Fibroblast of skin of abdomen (primary cell): ENCODE measurements around the gene BCL2L13. TPM values are rescaled to one million over a fixed set of nuclear protein-coding genes. Genes with fewer than 3 reads are reported as not detected.

ENCODE experiments used
- DNase-seq: peaks from one replicate; pipeline ENCODE4 v3.0.0-alpha.2; 2013
- polyA plus RNA-seq, 2 experiments: library from polyadenylated mRNA; unstranded; fragments of 120-200 nt; gene quantifications; one replicate each; pipeline ENCODE4 v1.2.1, GENCODE V29; 2013; ENCODE audit not compliant: insufficient read length in 2 of 2

BCL2L13 gene, protein sequence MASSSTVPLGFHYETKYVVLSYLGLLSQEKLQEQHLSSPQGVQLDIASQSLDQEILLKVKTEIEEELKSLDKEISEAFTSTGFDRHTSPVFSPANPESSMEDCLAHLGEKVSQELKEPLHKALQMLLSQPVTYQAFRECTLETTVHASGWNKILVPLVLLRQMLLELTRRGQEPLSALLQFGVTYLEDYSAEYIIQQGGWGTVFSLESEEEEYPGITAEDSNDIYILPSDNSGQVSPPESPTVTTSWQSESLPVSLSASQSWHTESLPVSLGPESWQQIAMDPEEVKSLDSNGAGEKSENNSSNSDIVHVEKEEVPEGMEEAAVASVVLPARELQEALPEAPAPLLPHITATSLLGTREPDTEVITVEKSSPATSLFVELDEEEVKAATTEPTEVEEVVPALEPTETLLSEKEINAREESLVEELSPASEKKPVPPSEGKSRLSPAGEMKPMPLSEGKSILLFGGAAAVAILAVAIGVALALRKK
- polyA plus RNA-seq (2013, experiment 1 of 2; ENCODE audit: insufficient read length): 36.0 TPM
- 35.1 TPM for polyA plus RNA-seq (2013, experiment 2 of 2; ENCODE audit: insufficient read length)

DNA sequence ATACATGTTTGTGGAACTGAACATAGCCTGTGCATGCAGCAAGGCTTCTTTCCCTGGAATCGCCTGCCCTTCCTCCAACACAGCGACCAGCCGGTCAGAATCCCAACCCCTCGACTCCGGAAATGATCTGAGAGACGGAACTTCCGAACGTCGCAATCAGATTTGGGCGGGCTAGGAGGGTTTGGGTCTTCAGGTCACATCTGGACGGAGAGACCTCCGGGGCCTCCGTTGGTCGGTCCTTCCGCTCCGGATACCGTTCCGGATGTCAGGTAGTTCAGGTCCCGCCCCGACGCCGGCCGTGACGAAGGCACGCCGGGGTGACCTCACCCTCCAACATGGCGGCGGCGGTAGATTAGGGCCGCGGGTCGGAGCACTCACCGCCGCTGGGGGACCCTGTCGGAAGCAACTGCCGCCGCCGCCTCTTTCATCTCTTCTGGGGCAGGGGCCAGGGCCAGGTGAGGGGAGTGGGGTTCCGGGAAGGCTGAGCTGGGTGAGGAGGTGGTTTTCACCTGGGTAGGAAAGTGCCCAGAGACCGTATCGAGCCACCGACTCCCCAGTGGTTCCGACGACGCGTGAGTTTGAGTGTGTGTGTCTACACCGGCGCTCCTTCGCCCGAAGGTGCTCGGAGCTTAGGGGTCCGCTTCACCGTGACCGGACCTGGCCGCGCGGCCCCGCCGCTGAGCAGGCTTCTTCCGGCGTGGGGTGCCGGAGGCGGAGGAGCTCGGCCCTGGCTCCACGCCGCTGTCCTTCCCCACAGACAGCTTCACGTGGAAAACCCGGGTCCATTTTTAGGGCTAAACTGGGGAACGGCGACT lies at the start of gene BCL2L13:
BCL2L13 (plus strand) TSS at position 326 of the 815 bp plus-strand sequence. CDS start 16,955 bp downstream, outside the sequence.
- DNase-seq: peak; percentile 87

DNA sequence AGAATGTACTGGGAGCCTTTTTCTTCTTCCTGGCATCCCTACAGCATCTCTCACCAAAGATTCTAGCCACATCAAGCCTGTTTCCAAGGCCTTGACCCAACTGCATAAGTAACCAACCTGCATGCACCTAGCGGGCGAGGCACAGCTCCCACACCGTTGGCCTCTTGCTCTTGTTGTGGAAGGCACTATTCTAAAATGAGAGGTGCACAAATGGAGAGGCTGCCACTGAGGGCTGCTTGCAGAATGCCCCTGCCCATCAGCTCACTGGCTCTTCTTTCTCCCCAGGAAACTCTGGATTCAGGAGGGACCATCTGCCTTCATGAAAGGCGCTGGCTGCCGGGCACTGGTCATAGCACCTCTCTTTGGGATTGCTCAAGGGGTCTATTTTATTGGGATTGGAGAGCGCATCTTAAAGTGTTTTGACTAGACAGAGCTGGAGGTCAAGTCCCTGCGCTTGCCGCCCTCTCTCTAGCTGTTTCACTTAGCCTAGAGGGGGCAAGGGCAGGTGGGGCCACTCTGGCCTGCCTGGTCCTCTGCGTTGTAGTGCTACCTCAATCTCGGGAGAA lies 48.7 kb upstream of the BCL2L13 start:
- no peak for DNase-seq

DNA sequence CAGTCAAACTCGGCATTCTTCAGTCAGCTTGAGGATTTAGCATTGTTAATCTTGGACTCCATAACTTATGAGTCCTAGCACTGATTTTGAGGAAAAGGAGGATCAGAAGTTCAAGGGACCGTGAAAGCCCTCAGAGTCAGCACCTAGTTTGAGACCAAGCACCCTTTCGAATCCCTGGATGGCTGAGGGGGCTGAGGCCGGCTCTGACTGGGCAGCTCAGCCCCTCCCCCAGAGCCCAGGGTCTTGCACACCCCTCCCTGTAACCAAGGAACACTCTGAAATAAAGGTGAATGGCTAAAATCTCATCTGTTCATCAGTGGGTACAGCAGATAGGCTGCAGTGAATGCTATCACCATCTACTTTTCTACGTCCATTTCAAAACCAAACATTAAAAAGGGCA lies 48.0 kb upstream of the BCL2L13 start:
- no peak for DNase-seq

DNA sequence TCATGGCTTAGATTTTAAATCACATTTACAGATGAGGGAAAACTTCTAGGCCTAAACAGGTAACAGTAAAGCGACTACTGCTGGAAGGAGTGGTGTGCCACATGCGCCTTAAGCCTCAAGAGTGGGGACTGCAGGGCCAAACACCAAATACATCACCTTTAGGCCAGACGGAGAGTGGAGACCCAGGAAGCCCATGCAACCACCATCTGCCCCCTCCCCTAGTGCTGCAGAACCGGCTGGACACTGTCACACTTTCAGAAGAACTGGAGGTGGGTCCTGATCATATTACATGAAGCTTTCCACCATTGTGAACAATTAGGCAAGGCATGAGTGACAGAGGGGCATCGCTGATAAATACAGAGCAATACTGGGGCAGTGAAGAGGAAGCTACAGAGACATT lies 46.4 kb upstream of the BCL2L13 start:
- no peak for DNase-seq

DNA sequence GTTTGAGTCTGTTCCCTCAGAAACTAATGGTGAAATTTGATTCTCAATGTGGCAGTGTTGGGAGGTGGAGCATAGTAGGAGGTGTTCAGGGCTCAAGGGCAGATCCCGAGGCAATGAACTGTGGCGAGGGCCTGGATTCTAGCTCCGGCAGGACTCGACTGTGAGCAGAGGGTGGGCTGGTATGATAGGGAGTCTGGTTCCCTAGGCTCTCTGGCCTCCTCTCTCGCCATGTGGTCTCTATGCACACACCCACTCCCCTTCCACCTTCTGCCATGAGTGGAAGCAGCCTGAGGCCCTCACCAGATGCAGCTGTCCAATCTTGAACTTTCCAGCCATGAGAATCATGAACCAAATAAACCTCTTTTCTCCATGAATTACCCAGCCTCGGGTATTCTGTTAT lies 42.3 kb upstream of the BCL2L13 start:
- DNase-seq: no peak

DNA sequence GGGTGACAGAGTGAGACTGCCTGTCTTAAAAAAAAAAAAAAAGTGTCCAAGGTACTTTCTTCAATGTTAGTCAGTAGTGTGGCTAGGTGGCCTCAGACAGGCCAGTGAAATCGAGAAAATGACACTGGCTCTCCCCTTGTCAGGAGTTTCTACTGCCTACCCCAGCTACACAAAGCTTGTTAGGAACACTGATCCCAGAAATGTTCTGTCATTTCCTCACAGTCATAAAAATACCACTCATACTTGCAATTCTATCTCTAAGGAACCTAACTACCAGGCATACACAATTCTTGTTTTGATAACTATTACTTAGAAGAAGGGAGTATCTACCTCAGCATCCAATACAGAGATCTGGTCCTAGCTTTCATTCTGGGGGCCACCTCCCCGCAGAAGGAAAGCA lies 41.3 kb upstream of the BCL2L13 start:
- DNase-seq: peak; percentile 17

DNA sequence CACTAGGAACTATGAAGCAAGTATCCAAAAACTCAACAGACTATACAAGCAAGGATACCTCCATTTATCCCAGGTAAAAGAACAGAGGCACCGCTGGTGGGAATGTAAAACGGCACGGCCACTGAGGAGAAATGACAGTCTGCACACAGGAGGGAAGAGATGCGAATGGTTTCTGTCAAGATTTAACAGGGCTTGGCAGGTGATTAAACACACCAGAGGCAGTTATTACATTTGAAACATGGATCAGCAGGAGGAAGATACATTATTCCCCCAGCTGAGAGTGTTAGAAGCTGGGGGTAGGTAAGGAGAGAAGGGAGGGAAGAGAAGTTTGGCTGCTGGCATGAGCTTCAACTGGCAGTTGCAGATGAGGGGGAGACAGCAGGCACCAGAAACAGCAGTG lies 40.2 kb upstream of the BCL2L13 start:
- no peak for DNase-seq

DNA sequence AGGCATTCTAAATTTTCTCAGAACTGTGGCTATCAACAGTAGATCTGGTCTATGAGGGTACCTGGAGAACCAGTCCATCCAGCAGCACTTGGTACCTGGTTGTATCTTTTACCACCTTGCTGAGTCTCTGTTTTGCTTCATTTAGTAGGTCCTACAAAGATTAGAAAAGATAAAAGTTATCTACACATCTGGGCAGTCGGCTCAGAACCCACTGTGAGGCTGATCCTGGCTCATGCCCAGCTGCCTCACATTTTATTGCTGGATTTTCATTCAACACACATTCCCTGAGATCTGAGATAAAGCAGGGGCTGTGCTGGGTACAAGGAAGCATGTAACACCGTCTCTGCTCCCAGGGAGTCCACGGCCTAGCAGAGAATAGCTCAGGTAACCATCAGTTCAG lies 37.5 kb upstream of the BCL2L13 start:
- DNase-seq: no peak

DNA sequence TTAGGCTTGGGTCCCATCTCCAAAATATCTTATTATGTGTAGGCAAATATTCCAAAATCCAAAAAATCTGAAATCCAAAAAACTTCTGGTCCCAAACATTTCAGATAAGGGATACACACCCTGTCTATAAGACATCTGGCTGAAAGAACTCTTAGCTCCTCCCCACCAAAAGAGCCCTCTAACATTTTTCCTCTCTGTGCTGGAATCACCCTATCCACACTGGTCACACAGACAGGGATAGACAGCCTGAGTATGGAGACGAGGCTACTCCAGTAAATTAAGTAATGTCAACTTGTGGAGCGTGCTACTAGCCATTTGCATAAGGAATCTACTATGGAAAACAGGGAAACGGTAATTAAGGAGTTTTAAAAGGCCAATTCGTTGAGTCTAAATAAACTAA lies 34.9 kb upstream of the BCL2L13 start:
- no peak for DNase-seq

DNA sequence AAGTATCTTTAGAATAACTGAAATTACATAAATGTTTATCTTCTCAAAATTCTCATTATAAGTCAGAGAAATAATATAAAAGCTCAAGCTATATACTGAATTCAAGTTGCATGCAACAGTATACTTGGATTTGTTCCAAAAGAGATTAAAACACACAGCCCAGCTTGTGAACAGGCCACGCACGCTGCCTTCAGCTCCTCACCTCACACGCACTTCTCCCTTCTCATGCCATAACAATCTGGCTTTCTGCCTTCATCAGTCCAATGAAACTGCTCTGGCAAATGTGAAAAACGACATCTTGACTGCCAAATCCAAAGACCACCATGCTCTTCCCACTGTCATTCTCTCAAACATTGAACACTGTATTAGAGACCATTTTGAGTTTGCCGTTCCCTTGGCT lies 32.1 kb upstream of the BCL2L13 start:
- DNase-seq: peak; percentile 56

DNA sequence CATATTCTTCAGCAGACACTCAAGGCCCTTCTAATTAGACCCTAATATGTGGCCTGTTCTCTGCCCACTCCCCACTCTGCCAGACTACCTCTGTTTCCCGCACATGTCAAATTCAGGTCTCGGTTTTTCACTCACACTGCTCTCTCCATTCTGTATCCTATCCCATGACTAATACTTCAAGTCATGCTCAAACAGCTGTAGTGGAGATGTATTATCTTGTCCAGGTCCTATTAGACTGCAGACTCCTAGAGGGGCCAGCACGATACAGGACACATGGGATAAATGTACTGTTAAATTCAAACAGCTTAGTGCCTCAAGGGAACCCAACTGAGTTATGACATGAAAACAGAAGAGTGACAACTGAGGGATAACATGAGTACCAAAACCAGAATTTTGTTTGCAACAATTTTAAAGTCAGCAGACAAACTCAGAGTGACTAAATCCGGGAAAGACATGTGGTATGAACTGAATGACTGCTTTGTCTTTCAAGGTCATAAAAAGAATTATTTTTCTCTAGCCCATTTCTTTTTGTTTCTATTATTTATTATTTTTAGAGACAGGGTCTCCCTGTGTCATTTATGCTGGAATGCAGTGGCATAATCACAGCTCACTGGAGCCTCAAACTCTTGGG lies 30.6 kb upstream of the BCL2L13 start:
- DNase-seq: no peak

DNA sequence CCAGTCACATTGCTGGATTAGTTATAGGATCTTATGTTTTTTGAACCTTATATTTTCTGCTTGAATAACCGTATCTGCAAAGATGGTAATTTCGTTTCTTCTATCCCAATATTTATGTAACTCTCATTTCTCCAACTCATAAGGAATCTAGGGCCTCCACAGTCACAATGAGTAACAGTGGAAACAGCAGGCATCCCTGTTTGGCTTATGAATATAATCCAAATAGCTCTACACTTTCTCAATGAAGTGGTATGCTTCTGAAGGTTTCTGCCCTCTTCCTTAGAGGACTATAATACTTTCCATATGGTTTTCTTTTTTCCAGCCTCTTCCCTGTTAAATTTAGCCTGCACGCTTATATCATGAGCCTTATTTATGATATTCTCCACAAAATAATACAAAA lies 26.5 kb upstream of the BCL2L13 start:
- peak; percentile 12 for DNase-seq

DNA sequence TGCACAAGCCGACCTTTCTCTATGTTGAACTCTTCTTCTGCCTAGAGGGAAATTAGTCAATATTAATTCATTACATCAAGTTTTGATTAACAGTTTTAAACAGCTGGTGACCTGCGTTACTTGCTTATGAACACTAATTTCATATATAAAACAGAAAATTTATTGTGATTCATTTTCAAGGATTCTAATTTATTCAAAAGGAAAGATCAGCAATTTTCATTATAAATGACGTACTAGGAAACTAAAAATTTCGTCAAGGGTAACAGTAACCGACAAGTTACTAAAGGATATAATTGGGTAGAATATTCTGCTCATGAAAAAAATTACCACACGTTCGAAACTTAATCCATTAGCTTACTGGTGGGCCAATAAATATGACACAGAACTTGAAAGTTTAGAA lies 25.3 kb upstream of the BCL2L13 start:
- no peak for DNase-seq

DNA sequence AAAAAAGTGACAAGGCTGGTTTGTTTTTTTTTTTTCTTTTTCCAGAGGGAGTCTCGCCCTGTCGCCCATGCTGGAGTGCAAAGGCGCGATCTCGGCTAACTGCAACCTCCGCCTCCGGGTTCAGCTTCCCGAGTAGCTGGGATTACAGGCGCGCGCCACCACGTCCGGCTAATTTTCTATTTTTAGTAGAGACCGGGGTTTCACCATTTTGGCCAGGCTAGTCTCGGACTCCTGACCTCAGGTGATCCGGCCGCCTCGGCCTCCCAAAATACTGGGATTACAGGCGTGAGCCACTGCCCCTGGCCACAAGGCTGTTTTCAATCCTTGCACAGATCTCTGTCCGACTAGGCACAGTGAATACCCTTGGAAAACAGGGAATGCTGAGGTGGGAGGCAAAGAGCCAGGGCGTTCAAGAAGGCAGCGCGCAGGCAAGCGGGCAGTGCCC lies 10.6 kb upstream of the BCL2L13 start:
- DNase-seq: no peak

DNA sequence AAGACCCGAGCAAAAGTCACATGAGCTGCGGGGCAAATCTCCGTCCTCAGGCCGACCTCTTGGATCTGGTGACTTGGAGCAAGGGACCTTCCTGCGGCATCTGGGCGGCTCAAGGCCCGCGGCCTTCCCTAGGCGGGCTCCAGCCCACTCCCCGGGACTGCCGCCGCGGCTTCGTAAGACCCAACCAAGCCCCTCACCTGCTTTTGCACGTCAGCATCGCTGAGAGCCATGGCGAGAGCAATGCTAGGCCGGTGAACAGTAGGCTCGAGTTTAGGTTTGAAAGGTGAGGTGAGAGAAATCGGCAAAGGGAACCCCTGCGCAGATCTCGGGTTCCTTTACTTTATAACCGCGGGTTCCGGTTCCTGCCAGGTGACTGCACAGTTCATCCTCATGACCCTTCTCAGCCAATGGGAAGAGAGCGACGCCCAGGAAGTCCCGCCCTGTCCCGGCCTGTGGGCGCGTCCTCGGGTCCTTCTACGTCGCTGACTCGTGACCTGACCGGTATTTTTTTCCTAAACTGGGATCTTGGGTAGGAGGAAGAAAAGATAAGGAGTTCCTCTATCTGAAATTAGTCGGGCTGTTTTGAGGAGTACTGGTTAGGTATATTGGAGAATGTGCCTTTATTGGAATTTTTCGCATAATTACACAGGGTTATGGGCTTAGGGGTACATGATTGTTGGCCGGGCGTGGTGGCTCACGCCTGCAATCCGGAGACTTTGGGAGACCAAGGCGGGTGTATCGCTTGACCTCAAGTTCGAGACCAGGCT lies 10.0 kb upstream of the BCL2L13 start, which contains the start of gene ATP6V1E1:
ATP6V1E1 (minus strand) TSS at position 344 of the 767 bp plus-strand sequence; CDS start at position 230, 114 bp downstream.
- peak; percentile 94 for DNase-seq

DNA sequence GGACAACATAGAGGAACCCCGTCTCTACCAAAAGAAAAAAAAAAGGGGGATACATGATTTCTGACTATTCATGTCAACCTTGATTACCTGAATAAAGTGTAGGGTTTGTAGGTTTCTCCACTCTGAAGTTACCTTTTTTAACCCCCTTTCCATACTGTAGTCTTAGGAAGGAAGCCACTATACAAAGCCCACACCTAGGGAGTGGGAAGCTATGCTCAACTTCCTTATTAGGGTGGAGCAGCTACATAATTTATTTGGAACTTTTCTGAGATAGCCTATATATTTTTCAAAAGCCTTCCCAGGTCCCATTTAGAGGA lies 9.4 kb upstream of the BCL2L13 start:
- no peak for DNase-seq

DNA sequence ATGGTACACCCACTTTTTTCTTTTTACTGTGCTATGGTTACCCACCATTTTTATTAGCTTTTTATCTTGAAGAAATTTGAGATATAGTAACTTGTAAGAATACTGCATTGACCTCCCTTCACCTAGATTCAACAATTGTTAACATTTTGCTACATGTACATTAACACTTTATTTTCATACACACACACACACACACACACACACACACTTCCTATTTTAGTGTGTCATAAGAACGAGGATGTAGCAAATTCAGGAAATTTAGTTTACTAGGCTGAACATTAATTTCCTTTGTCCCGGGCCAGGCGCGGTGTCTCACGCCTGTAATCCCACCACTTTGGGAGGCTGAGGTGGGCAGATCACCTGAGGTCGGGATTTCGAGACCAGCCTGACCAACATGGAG lies 8.9 kb upstream of the BCL2L13 start:
- no peak for DNase-seq

DNA sequence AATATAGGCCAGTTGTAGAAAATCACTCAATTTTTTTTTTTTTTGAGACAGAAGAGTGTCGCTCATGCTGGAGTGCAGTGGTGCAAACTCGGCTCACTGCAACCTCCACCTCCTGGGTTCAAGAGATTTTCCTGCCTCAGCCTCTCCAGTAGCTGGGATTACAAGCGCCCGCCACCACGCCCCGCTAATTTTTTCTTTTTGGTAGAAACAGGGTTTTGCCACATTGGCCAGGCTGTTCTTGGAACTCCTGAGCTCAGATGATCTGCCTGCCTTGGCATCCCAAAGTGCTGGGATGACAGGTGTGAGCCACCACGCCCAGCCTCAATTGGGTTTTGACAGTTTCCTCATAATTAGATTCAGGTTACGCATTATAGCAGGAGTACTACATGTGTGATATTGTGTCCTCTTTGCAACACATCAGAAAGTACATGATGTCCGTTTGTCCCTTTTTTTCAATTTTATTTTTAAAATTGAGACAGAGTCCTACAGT lies 7.4 kb upstream of the BCL2L13 start:
- DNase-seq: no peak

DNA sequence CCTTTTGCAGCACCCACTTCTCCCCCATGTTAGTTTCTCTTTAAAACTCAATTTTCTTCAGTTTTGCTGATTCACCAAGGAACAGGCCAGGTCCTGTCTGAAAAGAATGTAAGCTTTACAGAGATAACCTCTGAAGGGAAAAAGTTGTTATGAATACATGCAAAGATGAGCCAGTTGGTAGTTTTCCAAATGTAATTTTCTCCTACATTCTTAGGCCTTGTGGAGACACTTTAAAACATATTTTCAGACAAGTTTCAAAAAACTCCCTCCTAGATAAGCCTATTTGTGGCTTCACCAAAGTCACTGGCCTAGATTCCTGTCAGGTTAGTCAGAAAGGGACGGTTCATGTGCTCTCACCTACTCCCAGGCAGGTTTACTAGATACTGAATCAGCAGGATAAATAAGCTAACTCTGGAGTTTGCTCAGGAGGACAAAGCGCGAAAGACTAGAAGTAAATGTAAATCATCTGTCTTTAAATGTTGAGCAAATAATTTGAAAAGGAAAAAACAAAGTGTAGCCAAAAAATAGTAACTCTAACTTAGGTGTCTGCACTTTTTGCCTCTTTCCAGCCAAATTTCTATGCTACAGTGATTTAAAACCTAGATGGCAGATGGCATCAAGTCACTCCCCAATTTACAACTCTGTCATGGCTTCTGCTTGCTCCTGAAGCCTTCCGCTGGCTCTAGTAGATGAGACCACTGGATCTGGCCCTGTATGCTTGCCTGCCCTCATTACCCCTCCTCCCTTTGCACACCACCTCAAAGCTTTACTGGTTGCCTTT lies 5.2 kb upstream of the BCL2L13 start:
- DNase-seq: peak; percentile 77

DNA sequence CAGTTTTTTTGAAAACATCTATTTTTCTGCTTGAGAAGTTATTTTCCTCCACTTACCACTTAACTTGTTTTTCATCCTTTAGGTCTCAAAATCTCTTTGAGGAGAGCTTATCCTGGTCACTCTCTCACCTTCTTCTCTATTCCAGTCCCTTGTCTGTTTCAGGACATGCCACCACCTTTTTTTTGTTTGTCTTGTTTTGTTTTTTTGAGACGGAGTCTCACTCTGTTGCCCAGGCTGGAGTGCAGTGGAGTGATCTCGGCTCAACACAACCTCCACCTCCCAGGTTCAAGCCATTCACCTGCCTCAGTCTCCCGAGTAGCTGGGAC lies 4.6 kb upstream of the BCL2L13 start:
- no peak for DNase-seq

DNA sequence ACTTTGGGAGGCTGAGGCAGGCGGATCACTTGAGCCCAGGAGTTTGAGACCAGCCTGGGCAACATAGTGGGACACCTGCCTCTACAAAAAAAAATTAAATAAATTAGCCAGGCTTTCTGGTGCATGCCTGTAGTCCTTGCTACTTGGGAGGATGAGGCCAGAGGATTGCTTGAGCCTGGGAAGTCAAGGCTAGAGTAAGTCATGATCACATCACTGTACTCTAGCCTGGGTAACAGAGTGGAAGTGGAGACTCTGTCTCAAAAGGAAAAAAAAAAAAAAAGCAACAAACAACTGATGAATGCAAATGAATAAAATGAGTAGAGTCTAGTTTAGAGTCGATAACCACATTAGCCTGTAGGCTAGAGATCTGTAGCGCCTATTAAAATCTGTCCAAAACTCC lies 3.9 kb upstream of the BCL2L13 start:
- DNase-seq: no peak
